ENCODE data around the gene CRTC1.

CRTC1 gene

GRCh38 chr19:18780081-18780480 is 96.6 kb downstream of the CRTC1 start:
- no peaks in the 10 kb centered on the region for H3K79me2 ChIP-seq (ENCODE audit: insufficient read depth, low read length)
- no peak overlapping the region for H3K4me3 ChIP-seq (ENCODE audit: insufficient read depth, low read length, poor library complexity, severe bottlenecking)
- no peaks in the 10 kb centered on the region for H3K36me3 ChIP-seq (ENCODE audit: low read length)
- no peak overlapping the region for H2AFZ ChIP-seq (ENCODE audit: low read depth, low read length, severe bottlenecking)
- no peak overlapping the region for H3K9ac ChIP-seq (ENCODE audit: low read length)
- no peaks in the 10 kb centered on the region for H3K9me3 ChIP-seq (ENCODE audit: insufficient read depth, low read length)
- H3K9me2 ChIP-seq (replicated peaks; ENCODE audit: insufficient read depth, low read length) = no peaks in the 10 kb centered on the region
- H4K20me1 ChIP-seq (ENCODE audit: low read depth, low read length) = no peaks in the 10 kb centered on the region
- no peak overlapping the region for H3K4me2 ChIP-seq (ENCODE audit: low read depth, low read length, poor library complexity, severe bottlenecking)
- TF ChIP-seq, protein P1, sequence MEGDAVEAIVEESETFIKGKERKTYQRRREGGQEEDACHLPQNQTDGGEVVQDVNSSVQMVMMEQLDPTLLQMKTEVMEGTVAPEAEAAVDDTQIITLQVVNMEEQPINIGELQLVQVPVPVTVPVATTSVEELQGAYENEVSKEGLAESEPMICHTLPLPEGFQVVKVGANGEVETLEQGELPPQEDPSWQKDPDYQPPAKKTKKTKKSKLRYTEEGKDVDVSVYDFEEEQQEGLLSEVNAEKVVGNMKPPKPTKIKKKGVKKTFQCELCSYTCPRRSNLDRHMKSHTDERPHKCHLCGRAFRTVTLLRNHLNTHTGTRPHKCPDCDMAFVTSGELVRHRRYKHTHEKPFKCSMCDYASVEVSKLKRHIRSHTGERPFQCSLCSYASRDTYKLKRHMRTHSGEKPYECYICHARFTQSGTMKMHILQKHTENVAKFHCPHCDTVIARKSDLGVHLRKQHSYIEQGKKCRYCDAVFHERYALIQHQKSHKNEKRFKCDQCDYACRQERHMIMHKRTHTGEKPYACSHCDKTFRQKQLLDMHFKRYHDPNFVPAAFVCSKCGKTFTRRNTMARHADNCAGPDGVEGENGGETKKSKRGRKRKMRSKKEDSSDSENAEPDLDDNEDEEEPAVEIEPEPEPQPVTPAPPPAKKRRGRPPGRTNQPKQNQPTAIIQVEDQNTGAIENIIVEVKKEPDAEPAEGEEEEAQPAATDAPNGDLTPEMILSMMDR (IDR thresholded peaks at IDR 0.05; ENCODE audit: insufficient read depth, low read length, poor library complexity, severe bottlenecking) = no peak
- TF ChIP-seq EZH2phosphoT487 (conservative IDR thresholded peaks at IDR 0.05; ENCODE audit: low read length) = no peak
- H3K27ac ChIP-seq (ENCODE audit: low read depth, low read length) = no peak overlapping the region
- no peaks in the 10 kb centered on the region for H3K27me3 ChIP-seq (ENCODE audit: low read length)
- H3F3A ChIP-seq (ENCODE audit: insufficient read depth) = no peaks in the 10 kb centered on the region

DNA sequence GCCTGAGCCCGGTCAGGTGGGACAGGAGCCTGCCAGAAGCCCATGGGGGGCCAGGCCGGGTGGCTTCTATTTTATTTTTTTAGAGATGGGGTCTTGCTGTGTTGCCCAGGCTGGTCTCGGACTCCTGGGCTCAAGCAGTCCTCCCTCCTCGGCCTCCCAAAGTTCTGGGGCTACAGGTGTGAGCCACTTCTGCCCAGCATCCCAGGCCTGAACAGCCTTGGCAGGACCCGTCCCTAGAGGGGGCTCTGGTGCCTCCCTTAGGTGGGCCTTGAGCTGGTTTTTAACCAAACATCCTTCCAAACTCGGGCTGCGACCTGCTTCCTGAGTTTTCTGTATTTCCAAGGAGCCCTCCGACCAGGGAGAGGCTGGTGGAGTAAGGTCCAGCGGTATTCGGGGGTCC is 97.2 kb downstream of the CRTC1 start:
- H3K9me2 ChIP-seq (replicated peaks; ENCODE audit: insufficient read depth, low read length) = no peaks in the 10 kb centered on the region
- H4K20me1 ChIP-seq (ENCODE audit: low read depth, low read length) = no peaks in the 10 kb centered on the region
- no peak overlapping the region for H2AFZ ChIP-seq (ENCODE audit: low read depth, low read length, severe bottlenecking)
- H3K36me3 ChIP-seq (ENCODE audit: low read length) = no peaks in the 10 kb centered on the region
- no peaks in the 10 kb centered on the region for H3K9me3 ChIP-seq (ENCODE audit: insufficient read depth, low read length)
- H3K27ac ChIP-seq (ENCODE audit: low read depth, low read length) = no peak overlapping the region
- H3K9ac ChIP-seq (ENCODE audit: low read length) = no peak overlapping the region
- no peak overlapping the region for H3K4me3 ChIP-seq (ENCODE audit: insufficient read depth, low read length, poor library complexity, severe bottlenecking)
- no peaks in the 10 kb centered on the region for H3F3A ChIP-seq (ENCODE audit: insufficient read depth)
- H3K4me2 ChIP-seq (ENCODE audit: low read depth, low read length, poor library complexity, severe bottlenecking) = no peak overlapping the region
- TF ChIP-seq, protein P1 (IDR thresholded peaks at IDR 0.05; ENCODE audit: insufficient read depth, low read length, poor library complexity, severe bottlenecking) = peak; percentile 19
- no peak for TF ChIP-seq EZH2phosphoT487 (conservative IDR thresholded peaks at IDR 0.05; ENCODE audit: low read length)
- no peaks in the 10 kb centered on the region for H3K27me3 ChIP-seq (ENCODE audit: low read length)
- no peaks in the 10 kb centered on the region for H3K79me2 ChIP-seq (ENCODE audit: insufficient read depth, low read length)

DNA sequence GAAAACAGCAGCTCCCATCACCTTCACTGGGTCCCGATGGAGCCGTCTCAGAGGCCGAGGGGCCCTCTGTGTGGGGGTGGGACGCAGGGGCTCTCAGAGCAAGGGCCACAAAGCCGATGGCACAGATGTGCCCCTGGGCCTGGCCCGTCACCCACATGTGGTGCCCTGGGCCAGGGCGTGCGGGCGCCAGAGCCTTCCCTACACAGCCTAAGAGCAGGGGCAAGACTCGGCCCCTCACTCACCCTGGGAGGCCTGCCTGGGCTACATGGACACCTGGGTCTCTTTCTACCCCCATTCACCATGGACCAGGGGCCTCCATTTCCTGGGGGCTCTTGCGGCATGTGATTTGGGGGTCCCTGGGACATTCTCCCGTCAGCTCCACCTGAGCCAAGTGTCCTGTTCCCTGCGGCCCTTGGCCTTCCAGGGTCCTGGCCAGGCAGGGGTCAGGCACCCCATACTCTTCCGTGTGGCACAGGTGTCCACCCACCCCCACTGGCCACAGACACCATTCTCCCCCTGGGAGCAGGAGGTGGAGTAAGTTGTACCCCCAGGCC is 97.6 kb downstream of the CRTC1 start:
- Histone ChIP-seq H3K4me3 (ENCODE audit: insufficient read depth, low read length, poor library complexity, severe bottlenecking) (no peak overlapping the region), H3K9me3 (ENCODE audit: insufficient read depth, low read length) (no peaks in the 10 kb centered on the region), H3F3A (ENCODE audit: insufficient read depth) (no peaks in the 10 kb centered on the region), H3K4me2 (ENCODE audit: low read depth, low read length, poor library complexity, severe bottlenecking) (no peak overlapping the region), H2AFZ (ENCODE audit: low read depth, low read length, severe bottlenecking) (no peak overlapping the region), H4K20me1 (ENCODE audit: low read depth, low read length) (no peaks in the 10 kb centered on the region), H3K79me2 (ENCODE audit: insufficient read depth, low read length) (no peaks in the 10 kb centered on the region), H3K9ac (ENCODE audit: low read length) (no peak overlapping the region), H3K9me2 (replicated peaks; ENCODE audit: insufficient read depth, low read length) (no peaks in the 10 kb centered on the region), H3K27ac (ENCODE audit: low read depth, low read length) (no peak overlapping the region), H3K36me3 (ENCODE audit: low read length) (no peaks in the 10 kb centered on the region), H3K27me3 (ENCODE audit: low read length) (no peaks in the 10 kb centered on the region)
- no peak for TF ChIP-seq EZH2phosphoT487 (conservative IDR thresholded peaks at IDR 0.05; ENCODE audit: low read length)

DNA sequence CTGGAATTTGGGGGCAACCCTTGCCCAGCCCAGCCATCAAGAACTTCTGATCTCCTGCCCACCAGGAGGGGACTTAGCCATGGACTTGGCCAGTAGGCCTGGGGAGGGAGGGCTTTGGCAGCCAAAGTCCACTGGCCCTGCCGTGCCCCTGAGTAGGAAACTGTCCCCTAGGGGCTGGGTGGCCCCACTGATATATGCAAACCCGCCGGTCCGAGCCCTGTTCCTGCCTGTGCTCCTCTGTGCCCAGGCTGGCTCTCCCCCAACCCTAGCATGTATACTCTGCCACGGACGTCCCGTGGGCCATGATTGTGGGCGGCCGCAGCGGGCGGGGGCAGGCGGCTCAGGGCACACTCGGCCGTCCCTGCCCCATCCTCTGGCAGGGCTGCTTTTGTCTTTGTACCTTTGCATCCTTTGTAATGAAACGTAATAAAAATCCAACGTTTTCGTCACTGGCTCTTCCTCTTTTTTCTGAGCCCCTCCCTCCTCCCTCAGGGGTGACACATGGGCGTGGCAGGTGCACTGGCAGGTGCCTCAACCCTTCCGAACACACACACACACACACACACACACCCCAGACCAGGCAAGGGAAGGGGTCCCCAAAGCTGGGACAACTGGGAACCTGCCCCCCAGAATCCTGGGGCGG is 98.5 kb downstream of the CRTC1 start:
- H3K9me2 ChIP-seq (replicated peaks; ENCODE audit: insufficient read depth, low read length) = no peaks in the 10 kb centered on the region
- H3K27ac ChIP-seq (ENCODE audit: low read depth, low read length) = no peak overlapping the region
- no peak overlapping the region for H3K9ac ChIP-seq (ENCODE audit: low read length)
- H3K4me3 ChIP-seq (ENCODE audit: insufficient read depth, low read length, poor library complexity, severe bottlenecking) = no peak overlapping the region
- no peaks in the 10 kb centered on the region for H4K20me1 ChIP-seq (ENCODE audit: low read depth, low read length)
- H3F3A ChIP-seq (ENCODE audit: insufficient read depth) = no peaks in the 10 kb centered on the region
- no peaks in the 10 kb centered on the region for H3K79me2 ChIP-seq (ENCODE audit: insufficient read depth, low read length)
- TF ChIP-seq EZH2phosphoT487 (conservative IDR thresholded peaks at IDR 0.05; ENCODE audit: low read length) = no peak
- TF ChIP-seq, protein P1 (IDR thresholded peaks at IDR 0.05; ENCODE audit: insufficient read depth, low read length, poor library complexity, severe bottlenecking) = no peak
- no peak overlapping the region for H3K4me2 ChIP-seq (ENCODE audit: low read depth, low read length, poor library complexity, severe bottlenecking)
- no peaks in the 10 kb centered on the region for H3K27me3 ChIP-seq (ENCODE audit: low read length)
- no peaks in the 10 kb centered on the region for H3K36me3 ChIP-seq (ENCODE audit: low read length)
- H2AFZ ChIP-seq (ENCODE audit: low read depth, low read length, severe bottlenecking) = no peak overlapping the region
- no peaks in the 10 kb centered on the region for H3K9me3 ChIP-seq (ENCODE audit: insufficient read depth, low read length)

Measured in SU-DHL-6 (cell line).